Liver (tissue), 3 donors: ENCODE results near the gene IFI35.

Experiments used
- ATF3 ChIP-seq: IDR thresholded peaks from 2 replicates; pipeline ENCODE4 v1.6.1; 2016; ENCODE audit warnings: antibody characterized with exemption
- CTCF ChIP-seq: fragments of 150-350 bp; IDR thresholded peaks from 2 replicates; pipeline ENCODE4 v1.5.1; 2017; ENCODE audit warnings: improper control_type of control experiment, low read depth, low read length; ENCODE audit not compliant: missing input control
- EGR1 ChIP-seq, 2 donors: IDR thresholded peaks; 2 replicates each; pipeline ENCODE4 v1.6.1; 2016 to 2018; ENCODE audit warnings: antibody characterized with exemption in 2 of 2, low read depth in 2 of 2
- FOXA1 ChIP-seq: IDR thresholded peaks from 2 replicates; pipeline ENCODE4 v1.6.1; 2016; ENCODE audit warnings: antibody characterized with exemption
- GABPA ChIP-seq, 2 donors: IDR thresholded peaks in 1 of 2; conservative IDR thresholded peaks in 1 of 2; 2 replicates each; pipeline ENCODE4 v1.6.1; 2016; ENCODE audit warnings: antibody characterized with exemption in 2 of 2, mild to moderate bottlenecking in 1 of 2, moderate library complexity in 1 of 2
- MAX ChIP-seq: IDR thresholded peaks from 2 replicates; pipeline ENCODE4 v1.6.1; 2016; ENCODE audit warnings: antibody characterized with exemption
- REST ChIP-seq: IDR thresholded peaks from 2 replicates; pipeline ENCODE4 v1.6.1; 2016; ENCODE audit warnings: antibody characterized with exemption, mild to moderate bottlenecking
- RXRA ChIP-seq, 2 donors: IDR thresholded peaks; 2 replicates each; pipeline ENCODE4 v1.6.1; 2017 to 2018; ENCODE audit warnings: antibody characterized with exemption in 2 of 2, mild to moderate bottlenecking in 1 of 2
- TAF1 ChIP-seq: conservative IDR thresholded peaks from 2 replicates; pipeline ENCODE4 v1.6.1; 2016; ENCODE audit warnings: antibody characterized with exemption, mild to moderate bottlenecking
- ZBTB33 ChIP-seq: IDR thresholded peaks from 2 replicates; pipeline ENCODE4 v1.6.1; 2016; ENCODE audit warnings: antibody characterized with exemption
- donor health status: healthy.
- donor health status: healthy.

GRCh38 chr17:42992872-42993271 lies 13.7 kb upstream of the IFI35 start:
- TF ChIP-seq CTCF (no peak), ZBTB33 (no peak), MAX (no peak), TAF1 (no peak), ATF3 (no peak), REST (no peak), EGR1 (IDR thresholded peaks at IDR 0.05; ENCODE audit: low read depth in 2 of 2) (no peak), GABPA (IDR thresholded peaks at IDR 0.05 in 1 of 2, conservative IDR thresholded peaks at IDR 0.05 in 1 of 2) (no peak), FOXA1 (no peak), RXRA (IDR thresholded peaks at IDR 0.05) (no peak)
